Endometrial microvascular endothelial cells (primary cell): ENCODE results near the gene RGS19. TPM values are rescaled to one million over a fixed set of nuclear protein-coding genes. Genes with fewer than 3 reads are reported as not detected.

Experiments used
- in situ Hi-C: cut with HindIII; loops from 2 replicates; pipeline ENCODE4 v1.10.0; 2017; ENCODE audit warnings: low sequenced_read_pairs, low pct_unique_long_range_greater_than_20kb; ENCODE audit errors: inconsistent ontology term
- total RNA-seq: library from RNA; depleted of rRNA; stranded (reverse); fragments of >200 nt; gene quantifications from one replicate; pipeline ENCODE4 v1.2.3, GENCODE V29; 2015; ENCODE audit errors: inconsistent ontology term

The RGS19 gene
- total RNA-seq, 1 donor from 2014 or later: 10.8 TPM

- in situ Hi-C loops: no loop called here
Observed at GRCh38 chr20:64053841-64054661, 25.3 kb downstream of the RGS19 start.

GRCh38 chr20:64052987-64053840 lies 26.1 kb downstream of the RGS19 start:
- in situ Hi-C loops: no loop called here

GRCh38 chr20:64052326-64052722 lies 27.0 kb downstream of the RGS19 start:
- in situ Hi-C loops: no loop called here

- in situ Hi-C loops: no loop called here
Observed at GRCh38 chr20:64051561-64052325, 27.6 kb downstream of the RGS19 start.

GRCh38 chr20:64051033-64051452 lies 28.3 kb downstream of the RGS19 start:
- in situ Hi-C loops: no loop called here

GRCh38 chr20:64050261-64051032 lies 28.9 kb downstream of the RGS19 start:
- in situ Hi-C loops: no loop called here

GRCh38 chr20:64049878-64050260 lies 29.4 kb downstream of the RGS19 start:
- in situ Hi-C loops: no loop called here

- in situ Hi-C loops: no loop called here
Observed at GRCh38 chr20:64049060-64049877, 30.0 kb downstream of the RGS19 start, which contains the start of gene SOX18. Gene SOX18 (minus strand): TSS chr20:64049639. CDS start chr20:64049516, 123 bp downstream.

GRCh38 chr20:64048402-64049044 lies 30.8 kb downstream of the RGS19 start:
- in situ Hi-C loops: no loop called here

GRCh38 chr20:64047968-64048401 lies 31.3 kb downstream of the RGS19 start:
- in situ Hi-C loops: no loop called here

GRCh38 chr20:64047046-64047389 lies 32.3 kb downstream of the RGS19 start:
- in situ Hi-C loops: no loop called here

GRCh38 chr20:64045346-64046011 lies 33.8 kb downstream of the RGS19 start:
- in situ Hi-C loops: no loop called here

GRCh38 chr20:64044484-64045247 lies 34.7 kb downstream of the RGS19 start:
- in situ Hi-C loops: no loop called here

- in situ Hi-C loops: no loop called here
Observed at GRCh38 chr20:64043768-64044167, 35.5 kb downstream of the RGS19 start.

GRCh38 chr20:64042054-64042781 lies 37.1 kb downstream of the RGS19 start:
- in situ Hi-C loops: no loop called here

- in situ Hi-C loops: no loop called here
Observed at GRCh38 chr20:64041781-64042053, 37.6 kb downstream of the RGS19 start.
